IMR-90 (cell line): Measurements from ENCODE around the gene KCNJ4. TPM values are rescaled to one million over a fixed set of nuclear protein-coding genes. Genes with fewer than 3 reads are reported as not detected.

Experiments used
- ATAC-seq: fragments of 200-7000 bp; cut with Tn5 transposase; 2 replicates; pipeline ENCODE4 v1.9.1; 2020; ENCODE audit warnings: low read depth, mild to moderate bottlenecking, moderate library complexity
- BruUV-seq: library from RNA; stranded (reverse); fragments of 400-500 nt; replicated peaks from 2 replicates; lab custom pipeline; 2021; lab: Mats Ljungman, UMichigan
- CTCF ChIA-PET: fragments of 300-600 bp; formaldehyde crosslinking; extraction: SDS; loops from one replicate; lab custom pipeline; 2021; ENCODE audit warnings: antibody characterized with exemption; lab: Yijun Ruan, JAX
- POLR2A ChIA-PET: fragments of 300-600 bp; sonication (Branson Sonifier 250); formaldehyde crosslinking; loops from one replicate; lab custom pipeline; 2022; ENCODE audit warnings: antibody characterized with exemption; ENCODE audit not compliant: unreplicated experiment; lab: Charles Lee
- DNase-seq: peaks from one replicate; pipeline ENCODE4 v3.0.0; 2013
- H2AFZ ChIP-seq: replicated peaks from 2 replicates; pipeline ENCODE3; 2013; ENCODE audit warnings: low read length, mild to moderate bottlenecking; ENCODE audit not compliant: poor library complexity
- H2AK5ac ChIP-seq: 2 replicates; pipeline ENCODE4 v1.6.1; 2013; ENCODE audit warnings: low read depth, low read length, inconsistent platforms
- H2AK9ac ChIP-seq: replicated peaks from 2 replicates; pipeline ENCODE3; 2013; ENCODE audit warnings: mild to moderate bottlenecking, low read depth, low read length, moderate library complexity; ENCODE audit not compliant: poor library complexity
- H2BK120ac ChIP-seq: 2 replicates; pipeline ENCODE4 v1.6.1; 2013; ENCODE audit warnings: low read depth, low read length, inconsistent platforms
- H2BK15ac ChIP-seq: 3 replicates; pipeline ENCODE4 v1.6.1; 2013; ENCODE audit warnings: low read depth, low read length, inconsistent platforms
- H2BK20ac ChIP-seq: 2 replicates; pipeline ENCODE4 v1.6.1; 2013; ENCODE audit warnings: low read depth, mild to moderate bottlenecking, inconsistent platforms, low read length, moderate library complexity
- H2BK5ac ChIP-seq: 2 replicates; pipeline ENCODE4 v1.6.1; 2013; ENCODE audit warnings: mild to moderate bottlenecking, low read depth, low read length, inconsistent platforms; ENCODE audit not compliant: poor library complexity, severe bottlenecking
- H3K14ac ChIP-seq: replicated peaks from 2 replicates; pipeline ENCODE4 v1.6.1; 2013; ENCODE audit warnings: low read depth, low read length, inconsistent platforms
- H3K18ac ChIP-seq: 2 replicates; pipeline ENCODE4 v1.6.1; 2013; ENCODE audit warnings: low read depth, low read length, control low read depth
- H3K23ac ChIP-seq: 2 replicates; pipeline ENCODE4 v1.6.1; 2013; ENCODE audit warnings: low read depth, low read length, inconsistent platforms
- H3K27ac ChIP-seq: 2 replicates; pipeline ENCODE4 v1.5.1; 2013; ENCODE audit warnings: mild to moderate bottlenecking, control low read depth, low read length; ENCODE audit not compliant: insufficient read depth
- H3K27me3 ChIP-seq: 2 replicates; pipeline ENCODE4 v1.6.1; 2013; ENCODE audit warnings: low read length; ENCODE audit not compliant: control insufficient read depth, insufficient read depth
- H3K36me3 ChIP-seq: 2 replicates; pipeline ENCODE4 v1.6.1; 2013; ENCODE audit warnings: low read length, mixed read lengths; ENCODE audit not compliant: control insufficient read depth, insufficient read depth
- H3K4ac ChIP-seq: 2 replicates; pipeline ENCODE4 v1.6.1; 2013; ENCODE audit warnings: low read depth, low read length, inconsistent platforms
- H3K4me1 ChIP-seq: 2 replicates; pipeline ENCODE4 v1.6.1; 2013; ENCODE audit warnings: low read length, mixed read lengths; ENCODE audit not compliant: control insufficient read depth, insufficient read depth
- H3K4me2 ChIP-seq: 2 replicates; pipeline ENCODE4 v1.6.1; 2013; ENCODE audit warnings: low read depth, mild to moderate bottlenecking, control low read depth, low read length, moderate library complexity
- H3K4me3 ChIP-seq: 2 replicates; pipeline ENCODE4 v1.5.1; 2013; ENCODE audit warnings: low read depth, mild to moderate bottlenecking, control low read depth, low read length, moderate library complexity; ENCODE audit not compliant: insufficient read depth
- H3K56ac ChIP-seq: 2 replicates; pipeline ENCODE4 v1.6.1; 2013; ENCODE audit warnings: low read length, inconsistent platforms; ENCODE audit not compliant: insufficient read depth; ENCODE audit errors: extremely low read depth
- H3K79me1 ChIP-seq, 2 experiments: 2 replicates each; pipeline ENCODE4 v1.6.1; 2013; ENCODE audit warnings: low read length in 2 of 2, inconsistent platforms in 1 of 2, low read depth in 1 of 2
- H3K9ac ChIP-seq: 2 replicates; pipeline ENCODE4 v1.6.1; 2013; ENCODE audit warnings: low read depth, low read length, control low read depth
- H3K9me1 ChIP-seq: 2 replicates; pipeline ENCODE4 v1.6.1; 2013; ENCODE audit warnings: low read length, inconsistent platforms; ENCODE audit not compliant: insufficient read depth
- H3K9me3 ChIP-seq: 2 replicates; pipeline ENCODE4 v1.6.1; 2013; ENCODE audit warnings: low read length; ENCODE audit not compliant: control insufficient read depth, insufficient read depth
- H4K20me1 ChIP-seq: 2 replicates; pipeline ENCODE4 v1.6.1; 2013; ENCODE audit warnings: low read length, inconsistent platforms; ENCODE audit not compliant: insufficient read depth
- H4K5ac ChIP-seq: 2 replicates; pipeline ENCODE4 v1.6.1; 2013; ENCODE audit warnings: mild to moderate bottlenecking, low read depth, low read length, control low read depth
- H4K8ac ChIP-seq, 2 experiments: 2 replicates each; pipeline ENCODE4 v1.6.1; 2013; ENCODE audit warnings: low read depth in 2 of 2, low read length in 2 of 2, control low read depth in 1 of 2, inconsistent platforms in 1 of 2
- H4K91ac ChIP-seq: 2 replicates; pipeline ENCODE4 v1.6.1; 2013; ENCODE audit warnings: low read depth, low read length, inconsistent platforms; ENCODE audit not compliant: insufficient read depth
- BHLHE40 ChIP-seq: fragments of 150-350 bp; IDR thresholded peaks from 2 replicates; pipeline ENCODE4 v1.6.1; 2016; ENCODE audit warnings: mild to moderate bottlenecking, low read depth, low read length
- CEBPB ChIP-seq: IDR thresholded peaks from 2 replicates; pipeline ENCODE4 v1.6.1; 2012; ENCODE audit warnings: low read depth, low read length, improper control_type of control experiment
- CHD1 ChIP-seq: IDR thresholded peaks from 2 replicates; pipeline ENCODE4 v1.6.1; 2012; ENCODE audit warnings: low read depth, low read length, improper control_type of control experiment
- CTCF ChIP-seq: conservative IDR thresholded peaks from 2 replicates; pipeline ENCODE4 v1.5.1; 2012; ENCODE audit warnings: mild to moderate bottlenecking, low read depth, low read length, improper control_type of control experiment
- FOS ChIP-seq: fragments of 150-350 bp; IDR thresholded peaks from 2 replicates; pipeline ENCODE4 v1.6.1; 2016; ENCODE audit warnings: low read depth, low read length
- MAFK ChIP-seq: IDR thresholded peaks from 2 replicates; pipeline ENCODE4 v1.6.1; 2012; ENCODE audit warnings: low read depth, low read length, improper control_type of control experiment
- MAZ ChIP-seq: IDR thresholded peaks from 2 replicates; pipeline ENCODE4 v1.6.1; 2012; ENCODE audit warnings: low read depth, mild to moderate bottlenecking, low read length, improper control_type of control experiment, moderate library complexity, borderline replicate concordance
- MXI1 ChIP-seq: IDR thresholded peaks from 2 replicates; pipeline ENCODE4 v1.6.1; 2012; ENCODE audit warnings: low read depth, mild to moderate bottlenecking, low read length, moderate library complexity, borderline replicate concordance
- NFE2L2 ChIP-seq: fragments of 150-350 bp; IDR thresholded peaks from 2 replicates; pipeline ENCODE4 v1.6.1; 2016; ENCODE audit warnings: low read depth, mild to moderate bottlenecking, low read length
- POLR2A ChIP-seq: IDR thresholded peaks from 2 replicates; pipeline ENCODE4 v1.6.1; 2012; ENCODE audit warnings: mild to moderate bottlenecking, low read depth, low read length
- RAD21 ChIP-seq: IDR thresholded peaks from 2 replicates; pipeline ENCODE4 v1.6.1; 2012; ENCODE audit warnings: low read length, improper control_type of control experiment
- RCOR1 ChIP-seq: IDR thresholded peaks from 2 replicates; pipeline ENCODE4 v1.6.1; 2012; ENCODE audit warnings: mild to moderate bottlenecking, low read length, improper control_type of control experiment; ENCODE audit not compliant: insufficient replicate concordance
- RFX5 ChIP-seq: IDR thresholded peaks from 2 replicates; pipeline ENCODE4 v1.8.0; 2012; ENCODE audit warnings: low read depth, mild to moderate bottlenecking, low read length, moderate library complexity
- SMC3 ChIP-seq: fragments of 150-350 bp; IDR thresholded peaks from 2 replicates; pipeline ENCODE4 v1.6.1; 2016; ENCODE audit warnings: low read depth, mild to moderate bottlenecking, antibody characterized with exemption, low read length, moderate library complexity
- WGBS, 2 experiments: methylation state at CpG; one replicate each; pipeline versions ENCODE4 v1.1.5 to v1.1.7; 2013; ENCODE audit warnings: missing lambda C conversion rate in 2 of 2; ENCODE audit not compliant: insufficient read length in 1 of 2; ENCODE audit errors: extremely low coverage in 2 of 2; 5-methylcytosine and 5-hydroxymethylcytosine counted together
- dilution Hi-C: fragments of 300-500 bp; cut with HindIII; formaldehyde crosslinking; loops from one replicate; pipeline ENCODE4 v1.14.3; 2018; ENCODE audit warnings: low sequenced_read_pairs; ENCODE audit not compliant: unreplicated experiment
- in situ Hi-C: fragments of 300-500 bp; cut with MboI; formaldehyde crosslinking; loops from 3 replicates; pipeline ENCODE4 v1.14.3; 2019; ENCODE audit warnings: low sequenced_read_pairs, inconsistent platforms, mixed read lengths
- intact Hi-C: fragments of 100-400 bp; cut with micrococcal nuclease; formaldehyde crosslinking; loops from 2 replicates; pipeline ENCODE4 v1.10.0; 2022
- polyA plus RNA-seq, 3 experiments: library from polyadenylated mRNA; depleted of rRNA; stranded (reverse); fragments of >200 nt; gene quantifications; 2 replicates each; pipeline ENCODE4 v1.2.3, GENCODE V29; 2012; ENCODE audit warnings: low replicate concordance in 1 of 3
- total RNA-seq: library from RNA; depleted of rRNA; stranded (reverse); fragments of >200 nt; gene quantifications from 2 replicates; pipeline ENCODE4 v1.2.3, GENCODE V29; 2012
- TF ChIP-seq, protein P1 (sequence below): fragments of 150-350 bp; IDR thresholded peaks from 2 replicates; pipeline ENCODE4 v1.6.1; 2016; ENCODE audit warnings: low read depth, mild to moderate bottlenecking, low read length, moderate library complexity, borderline replicate concordance
- TF ChIP-seq, protein P2 (sequence below): fragments of 150-350 bp; IDR thresholded peaks from 2 replicates; pipeline ENCODE4 v1.6.1; 2017; ENCODE audit warnings: mild to moderate bottlenecking, antibody characterized with exemption, low read length, low read depth

KCNJ4 gene
- total and polyA plus RNA-seq, 2 of the 4 experiments (the other 2 are of a cell fraction): not detected

DNA sequence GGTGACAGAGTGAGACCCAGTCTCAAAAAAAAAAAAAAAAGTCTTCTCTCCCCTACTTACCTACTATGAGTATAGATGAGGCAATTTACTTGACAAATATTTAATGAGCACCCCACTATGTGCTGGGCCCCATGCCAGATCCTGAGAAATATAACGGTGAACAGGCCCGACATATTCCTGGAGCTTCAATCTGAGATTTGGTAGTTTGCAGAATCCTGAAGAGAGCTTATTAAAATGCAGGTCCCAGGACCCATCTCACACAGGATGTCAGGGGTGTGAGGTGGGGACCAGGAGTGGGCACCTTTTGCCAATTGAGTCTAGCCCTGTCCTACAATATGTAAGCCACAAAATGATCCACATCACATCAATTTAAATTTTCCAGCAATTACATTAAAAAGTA, 44.0 kb downstream of the KCNJ4 start:
- Histone ChIP-seq H4K20me1 (no peaks in the 10 kb centered on the region), H4K91ac (no peak overlapping the region), H3K79me1 (no peaks in the 10 kb centered on the region), H3K9me3 (no peaks in the 10 kb centered on the region), H3K36me3 (no peaks in the 10 kb centered on the region), H3K4me2 (no peak overlapping the region), H2BK15ac (no peak overlapping the region), H3K56ac (no peak overlapping the region), H3K4me3 (no peak overlapping the region), H3K9ac (no peak overlapping the region), H3K9me1 (no peaks in the 10 kb centered on the region), H3K18ac (no peak overlapping the region), H2AK9ac (no peak overlapping the region), H4K5ac (no peak overlapping the region), H3K14ac (no peak overlapping the region), H3K27ac (no peak overlapping the region), H2BK5ac (no peak overlapping the region), H2AK5ac (no peak overlapping the region), H3K4me1 (no peaks in the 10 kb centered on the region; the same call in 1 of the 2 replicates), H2BK20ac (no peak overlapping the region), H3K27me3 (peaks cover 17% of the 10 kb centered on the region), H3K23ac (no peak overlapping the region), H3K4ac (no peak overlapping the region), H2AFZ (no peak overlapping the region), H4K8ac (no peak overlapping the region), H2BK120ac (no peak overlapping the region)
- intact Hi-C loops (loop anchor here (10.0 kb wide), 1 partner anchor 164 kb away; the partner anchor contains the start of gene DMC1), dilution Hi-C loops (no loop called here), in situ Hi-C loops (no loop called here)
- WGBS, 2 experiments: no CpG with 5 or more reads among the region's 2 CpGs
- DNase-seq (no peak), ATAC-seq (no peak)
- CTCF ChIA-PET: interaction anchor here (0.6 kb wide), 1 partner anchor 139 kb away, joined by 3 read pairs; no protein-coding TSS in a partner anchor
- POLR2A ChIA-PET: no interaction called here
- no peak for TF ChIP-seq RCOR1
- no peak for TF ChIP-seq RFX5
- no peak for TF ChIP-seq CEBPB
- TF ChIP-seq CTCF: no peak
- TF ChIP-seq CHD1: no peak
- no peak for TF ChIP-seq NFE2L2
- TF ChIP-seq, protein P1, sequence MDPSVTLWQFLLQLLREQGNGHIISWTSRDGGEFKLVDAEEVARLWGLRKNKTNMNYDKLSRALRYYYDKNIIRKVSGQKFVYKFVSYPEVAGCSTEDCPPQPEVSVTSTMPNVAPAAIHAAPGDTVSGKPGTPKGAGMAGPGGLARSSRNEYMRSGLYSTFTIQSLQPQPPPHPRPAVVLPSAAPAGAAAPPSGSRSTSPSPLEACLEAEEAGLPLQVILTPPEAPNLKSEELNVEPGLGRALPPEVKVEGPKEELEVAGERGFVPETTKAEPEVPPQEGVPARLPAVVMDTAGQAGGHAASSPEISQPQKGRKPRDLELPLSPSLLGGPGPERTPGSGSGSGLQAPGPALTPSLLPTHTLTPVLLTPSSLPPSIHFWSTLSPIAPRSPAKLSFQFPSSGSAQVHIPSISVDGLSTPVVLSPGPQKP: no peak
- TF ChIP-seq MAFK: no peak
- TF ChIP-seq RAD21: no peak
- no peak for TF ChIP-seq FOS
- TF ChIP-seq POLR2A: no peak
- no peak for TF ChIP-seq MAZ
- no peak for TF ChIP-seq SMC3
- TF ChIP-seq MXI1: no peak
- TF ChIP-seq, protein P2, sequence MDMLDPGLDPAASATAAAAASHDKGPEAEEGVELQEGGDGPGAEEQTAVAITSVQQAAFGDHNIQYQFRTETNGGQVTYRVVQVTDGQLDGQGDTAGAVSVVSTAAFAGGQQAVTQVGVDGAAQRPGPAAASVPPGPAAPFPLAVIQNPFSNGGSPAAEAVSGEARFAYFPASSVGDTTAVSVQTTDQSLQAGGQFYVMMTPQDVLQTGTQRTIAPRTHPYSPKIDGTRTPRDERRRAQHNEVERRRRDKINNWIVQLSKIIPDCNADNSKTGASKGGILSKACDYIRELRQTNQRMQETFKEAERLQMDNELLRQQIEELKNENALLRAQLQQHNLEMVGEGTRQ: no peak
- TF ChIP-seq BHLHE40: no peak
- no TSS peak for BruUV-seq
